Measurements from ENCODE around the gene AKAP7.
A peak's percentile ranks its signal among the peaks of the same experiment; 100 is the strongest.

AKAP7 gene

DNA sequence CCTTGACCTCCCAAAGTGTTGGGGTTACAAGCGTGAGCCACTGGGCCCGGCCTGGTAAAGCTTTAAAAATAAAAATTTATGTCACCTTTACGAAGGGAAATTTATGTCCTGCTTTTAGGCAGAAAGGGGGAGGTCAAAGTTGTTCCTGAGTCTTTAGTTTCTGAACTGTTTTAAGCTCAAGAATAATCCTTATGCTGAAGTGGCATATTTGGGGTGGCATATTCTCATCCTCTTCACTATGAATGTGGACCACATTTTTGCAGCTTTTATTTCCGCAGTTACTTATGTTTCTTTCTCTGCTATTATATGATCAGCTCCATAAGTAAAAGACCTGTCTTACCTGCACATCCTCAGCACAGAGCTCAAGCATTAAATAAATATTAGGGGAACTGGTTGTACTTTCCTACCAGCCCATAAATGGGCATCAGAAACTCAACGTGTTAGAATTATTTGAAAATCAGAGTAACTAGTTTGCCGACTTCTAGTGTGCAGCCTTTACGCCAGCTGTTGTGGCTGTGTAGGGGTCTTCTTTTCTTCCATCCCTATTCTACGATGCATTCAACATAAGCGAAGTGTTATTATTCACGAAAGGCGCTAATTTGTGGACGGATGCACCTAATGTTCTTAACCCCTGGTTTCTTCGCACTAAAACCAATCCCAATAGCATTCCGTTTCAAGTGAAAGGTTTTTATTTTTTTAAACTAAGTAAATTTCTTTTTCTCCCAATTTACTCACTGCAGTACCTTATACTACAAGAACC, 867 bp upstream of the AKAP7 start:
- Histone ChIP-seq H3K9me3 (ENCODE audit: control insufficient read depth, insufficient read depth, low read depth, low read length) (no peaks in the 10 kb centered on the region), H3K4me3 (ENCODE audit: low read depth, low read length) (peak overlapping the region; percentile 65), H3K4me1 (ENCODE audit: control insufficient read depth, insufficient read depth, low read length) (peaks cover 7% of the 10 kb centered on the region), H3K9ac (ENCODE audit: low read length) (no peak overlapping the region), H3K27ac (ENCODE audit: low read depth, low read length) (no peak overlapping the region), H3K27me3 (ENCODE audit: control insufficient read depth, insufficient read depth, low read length) (peaks cover 6% of the 10 kb centered on the region; the same call in 1 of the 2 replicates), H3K36me3 (ENCODE audit: control insufficient read depth, insufficient read depth, low read length) (no peaks in the 10 kb centered on the region)

DNA sequence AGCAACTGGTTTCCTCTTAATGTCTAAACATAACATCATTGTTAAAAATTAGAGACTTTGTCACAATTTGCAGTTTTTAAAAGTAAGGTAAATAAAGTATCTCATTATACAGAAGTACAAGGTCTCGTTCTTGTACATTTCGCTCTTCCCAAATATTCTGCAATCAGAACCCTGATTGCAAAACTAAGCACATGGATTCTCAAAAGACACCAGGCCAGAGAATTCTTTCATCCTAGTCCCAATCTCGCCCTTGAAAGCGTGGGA, 355 bp upstream of the AKAP7 start:
- peak overlapping the region; percentile 43; the same call in 1 of the 2 replicates for H3K27ac ChIP-seq (ENCODE audit: low read depth, low read length)
- H3K9me3 ChIP-seq (ENCODE audit: control insufficient read depth, insufficient read depth, low read depth, low read length): no peaks in the 10 kb centered on the region
- H3K4me3 ChIP-seq (ENCODE audit: low read depth, low read length): peak overlapping the region; percentile 65
- H3K9ac ChIP-seq (ENCODE audit: low read length): peak overlapping the region; percentile 82
- peaks cover 6% of the 10 kb centered on the region; the same call in 1 of the 2 replicates for H3K27me3 ChIP-seq (ENCODE audit: control insufficient read depth, insufficient read depth, low read length)
- H3K36me3 ChIP-seq (ENCODE audit: control insufficient read depth, insufficient read depth, low read length): no peaks in the 10 kb centered on the region
- peaks cover 7% of the 10 kb centered on the region for H3K4me1 ChIP-seq (ENCODE audit: control insufficient read depth, insufficient read depth, low read length)

DNA sequence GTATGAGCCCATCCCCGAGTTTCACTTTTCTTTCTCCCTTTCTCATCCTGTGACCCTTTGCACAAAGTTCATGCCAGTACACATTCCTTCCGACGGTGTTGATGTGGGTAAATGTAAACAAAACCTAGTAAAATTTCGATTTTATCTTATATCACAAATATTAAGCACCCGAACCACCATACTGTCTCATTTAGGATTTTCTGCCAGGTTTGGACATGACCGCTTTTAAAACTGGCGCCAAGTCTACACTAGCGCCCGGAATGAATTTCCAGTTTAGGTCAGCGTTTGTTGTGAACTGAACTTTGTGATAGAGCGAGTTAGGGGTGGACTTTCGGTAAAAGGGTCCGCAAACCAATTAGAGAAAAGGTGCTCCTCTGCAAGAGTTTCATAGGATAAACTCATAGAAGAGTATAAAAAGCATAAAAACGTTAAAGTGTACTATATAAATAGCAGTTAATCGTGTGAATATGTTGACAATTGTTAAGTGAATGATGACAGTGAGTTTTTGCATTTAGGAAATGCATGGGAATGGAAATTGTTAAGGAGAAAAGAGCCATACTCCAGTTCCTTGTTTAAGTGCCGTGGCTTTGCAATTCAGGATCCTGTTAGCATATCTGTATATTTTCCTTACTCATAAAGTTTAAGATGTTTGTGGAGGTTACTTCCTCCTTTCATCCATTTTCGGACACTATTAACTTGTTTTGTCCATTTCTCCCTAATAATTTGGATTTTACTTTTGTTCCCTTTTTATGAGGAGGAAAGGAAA, 937 bp downstream of the AKAP7 start:
- no peak overlapping the region for H3K27ac ChIP-seq (ENCODE audit: low read depth, low read length)
- H3K4me1 ChIP-seq (ENCODE audit: control insufficient read depth, insufficient read depth, low read length): peaks cover 7% of the 10 kb centered on the region
- peak overlapping the region; percentile 82 for H3K9ac ChIP-seq (ENCODE audit: low read length)

DNA sequence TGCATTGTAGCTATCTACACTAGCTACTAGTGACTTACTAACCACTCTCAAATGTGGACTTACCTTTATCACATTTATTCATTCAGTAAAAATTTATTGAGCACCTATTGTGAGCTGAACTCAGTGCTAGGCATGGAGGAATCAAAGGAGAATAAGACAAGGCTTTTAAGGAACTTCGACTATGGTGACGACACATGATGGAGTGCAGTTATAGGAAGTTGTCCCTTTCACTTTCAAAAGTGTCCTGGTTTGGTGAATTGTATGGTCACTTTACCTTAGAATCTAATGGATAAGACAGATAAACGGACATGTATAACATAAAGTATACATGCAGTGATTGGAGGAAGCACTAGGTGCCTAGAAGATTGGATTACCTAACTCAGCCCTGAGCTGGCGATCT, 4.3 kb downstream of the AKAP7 start:
- Histone ChIP-seq H3K27me3 (ENCODE audit: control insufficient read depth, insufficient read depth, low read length) (peaks cover under 1% of the 10 kb centered on the region; the same call in 1 of the 2 replicates), H3K4me3 (ENCODE audit: low read depth, low read length) (no peak overlapping the region), H3K4me1 (ENCODE audit: control insufficient read depth, insufficient read depth, low read length) (peaks cover 5% of the 10 kb centered on the region), H3K9me3 (ENCODE audit: control insufficient read depth, insufficient read depth, low read depth, low read length) (peaks cover 15% of the 10 kb centered on the region), H3K9ac (ENCODE audit: low read length) (no peak overlapping the region), H3K27ac (ENCODE audit: low read depth, low read length) (no peak overlapping the region), H3K36me3 (ENCODE audit: control insufficient read depth, insufficient read depth, low read length) (peaks cover 5% of the 10 kb centered on the region; the same call in 1 of the 2 replicates)

More for the DNA sequence above, 937 bp downstream of the AKAP7 start:
- Histone ChIP-seq H3K36me3 (ENCODE audit: control insufficient read depth, insufficient read depth, low read length) (no peaks in the 10 kb centered on the region), H3K4me3 (ENCODE audit: low read depth, low read length) (peak overlapping the region; percentile 65), H3K9me3 (ENCODE audit: control insufficient read depth, insufficient read depth, low read depth, low read length) (no peaks in the 10 kb centered on the region), H3K27me3 (ENCODE audit: control insufficient read depth, insufficient read depth, low read length) (peaks cover 6% of the 10 kb centered on the region; the same call in 1 of the 2 replicates)

DNA sequence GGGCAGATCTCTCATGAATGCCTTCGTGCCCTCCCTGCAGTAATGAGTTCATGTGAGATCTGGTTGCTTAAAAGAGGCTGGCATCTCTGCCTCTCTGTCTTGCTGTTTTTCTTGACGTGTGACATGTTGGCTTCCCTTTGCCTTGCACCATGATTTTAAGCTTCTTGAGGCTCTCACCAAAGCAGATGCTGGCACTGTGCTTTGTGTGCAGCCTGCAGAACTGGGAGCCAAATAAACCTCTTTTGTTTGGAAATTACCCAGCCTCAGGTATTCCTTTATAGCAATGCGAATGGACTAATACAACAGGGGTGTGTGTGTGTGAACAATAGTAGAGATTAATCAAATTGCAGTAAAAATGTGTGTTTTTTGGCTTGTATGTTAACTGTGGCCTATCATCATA, 8.1 kb downstream of the AKAP7 start:
- H3K4me3 ChIP-seq (ENCODE audit: low read depth, low read length): no peak overlapping the region
- H3K27ac ChIP-seq (ENCODE audit: low read depth, low read length): no peak overlapping the region
- peaks cover 15% of the 10 kb centered on the region for H3K9me3 ChIP-seq (ENCODE audit: control insufficient read depth, insufficient read depth, low read depth, low read length)
- no peaks in the 10 kb centered on the region for H3K4me1 ChIP-seq (ENCODE audit: control insufficient read depth, insufficient read depth, low read length)
- H3K27me3 ChIP-seq (ENCODE audit: control insufficient read depth, insufficient read depth, low read length): no peaks in the 10 kb centered on the region
- peaks cover 5% of the 10 kb centered on the region for H3K36me3 ChIP-seq (ENCODE audit: control insufficient read depth, insufficient read depth, low read length)
- H3K9ac ChIP-seq (ENCODE audit: low read length): no peak overlapping the region

DNA sequence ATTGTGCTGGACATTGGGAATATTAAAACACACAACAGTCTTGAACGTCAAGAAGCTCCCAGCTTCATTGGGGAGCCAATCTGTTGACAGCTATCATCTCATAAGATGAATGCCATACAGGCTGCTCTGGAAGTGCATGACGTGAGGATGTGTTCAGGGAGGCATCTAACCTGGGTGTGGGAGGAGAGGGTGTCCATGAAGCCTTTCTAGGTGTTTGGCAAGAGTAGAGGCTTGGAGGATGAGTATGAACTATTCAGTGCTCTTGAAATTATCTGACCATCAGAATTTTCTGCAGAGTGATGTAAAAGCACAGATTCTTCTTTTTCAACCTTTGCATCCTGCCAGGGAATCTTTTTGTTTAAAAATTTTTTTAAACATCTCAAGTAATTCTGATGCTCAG, 11.6 kb downstream of the AKAP7 start:
- no peaks in the 10 kb centered on the region for H3K4me1 ChIP-seq (ENCODE audit: control insufficient read depth, insufficient read depth, low read length)
- no peak overlapping the region for H3K27ac ChIP-seq (ENCODE audit: low read depth, low read length)
- H3K9me3 ChIP-seq (ENCODE audit: control insufficient read depth, insufficient read depth, low read depth, low read length): peaks cover 15% of the 10 kb centered on the region
- no peaks in the 10 kb centered on the region for H3K27me3 ChIP-seq (ENCODE audit: control insufficient read depth, insufficient read depth, low read length)
- no peak overlapping the region for H3K9ac ChIP-seq (ENCODE audit: low read length)
- H3K4me3 ChIP-seq (ENCODE audit: low read depth, low read length): no peak overlapping the region
- peaks cover 5% of the 10 kb centered on the region for H3K36me3 ChIP-seq (ENCODE audit: control insufficient read depth, insufficient read depth, low read length)

DNA sequence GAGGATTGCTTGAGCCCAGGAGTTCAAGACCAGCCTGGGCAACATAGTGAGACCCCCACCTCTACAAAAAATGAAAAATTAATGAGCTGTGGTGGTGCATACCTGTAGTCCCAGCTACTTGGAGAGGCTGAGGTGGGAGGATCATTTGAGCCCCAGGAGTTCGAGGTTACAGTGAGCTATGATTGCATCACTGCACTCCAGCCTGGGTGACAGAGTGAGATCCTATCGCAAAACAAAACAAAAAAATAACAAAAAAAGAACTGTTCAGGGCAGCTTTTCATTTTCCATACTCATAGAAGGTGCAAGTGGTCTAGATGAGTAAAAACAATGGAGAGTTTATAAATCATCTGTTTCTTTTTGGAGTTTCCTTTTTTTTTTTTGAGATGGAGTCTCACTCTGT, 21.1 kb downstream of the AKAP7 start:
- Histone ChIP-seq H3K4me1 (ENCODE audit: control insufficient read depth, insufficient read depth, low read length) (no peaks in the 10 kb centered on the region), H3K4me3 (ENCODE audit: low read depth, low read length) (no peak overlapping the region), H3K27ac (ENCODE audit: low read depth, low read length) (no peak overlapping the region), H3K9me3 (ENCODE audit: control insufficient read depth, insufficient read depth, low read depth, low read length) (no peaks in the 10 kb centered on the region), H3K27me3 (ENCODE audit: control insufficient read depth, insufficient read depth, low read length) (no peaks in the 10 kb centered on the region), H3K36me3 (ENCODE audit: control insufficient read depth, insufficient read depth, low read length) (no peaks in the 10 kb centered on the region), H3K9ac (ENCODE audit: low read length) (no peak overlapping the region)

DNA sequence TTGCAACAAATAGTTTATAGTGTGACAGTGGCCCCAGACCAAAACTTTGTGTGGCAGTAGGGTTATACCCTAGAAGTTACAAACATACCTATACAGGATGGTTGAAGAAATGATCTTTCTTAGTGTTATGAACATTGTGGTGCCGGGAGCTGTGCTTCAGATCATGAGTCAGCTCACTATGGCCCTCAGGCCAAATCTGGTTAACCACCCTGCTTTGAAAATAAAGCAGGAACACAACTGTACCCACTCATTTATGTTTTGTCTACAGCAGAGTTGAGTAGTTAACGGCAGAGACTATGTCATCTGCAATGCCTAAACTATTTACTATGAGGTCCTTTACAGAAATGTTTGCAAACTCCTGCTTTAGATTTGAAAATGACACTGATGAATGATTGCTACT, 24.3 kb downstream of the AKAP7 start:
- no peak overlapping the region for H3K4me3 ChIP-seq (ENCODE audit: low read depth, low read length)
- H3K4me1 ChIP-seq (ENCODE audit: control insufficient read depth, insufficient read depth, low read length): peaks cover 23% of the 10 kb centered on the region
- H3K27me3 ChIP-seq (ENCODE audit: control insufficient read depth, insufficient read depth, low read length): no peaks in the 10 kb centered on the region
- no peak overlapping the region for H3K27ac ChIP-seq (ENCODE audit: low read depth, low read length)
- no peaks in the 10 kb centered on the region for H3K36me3 ChIP-seq (ENCODE audit: control insufficient read depth, insufficient read depth, low read length)
- H3K9me3 ChIP-seq (ENCODE audit: control insufficient read depth, insufficient read depth, low read depth, low read length): no peaks in the 10 kb centered on the region
- H3K9ac ChIP-seq (ENCODE audit: low read length): no peak overlapping the region

DNA sequence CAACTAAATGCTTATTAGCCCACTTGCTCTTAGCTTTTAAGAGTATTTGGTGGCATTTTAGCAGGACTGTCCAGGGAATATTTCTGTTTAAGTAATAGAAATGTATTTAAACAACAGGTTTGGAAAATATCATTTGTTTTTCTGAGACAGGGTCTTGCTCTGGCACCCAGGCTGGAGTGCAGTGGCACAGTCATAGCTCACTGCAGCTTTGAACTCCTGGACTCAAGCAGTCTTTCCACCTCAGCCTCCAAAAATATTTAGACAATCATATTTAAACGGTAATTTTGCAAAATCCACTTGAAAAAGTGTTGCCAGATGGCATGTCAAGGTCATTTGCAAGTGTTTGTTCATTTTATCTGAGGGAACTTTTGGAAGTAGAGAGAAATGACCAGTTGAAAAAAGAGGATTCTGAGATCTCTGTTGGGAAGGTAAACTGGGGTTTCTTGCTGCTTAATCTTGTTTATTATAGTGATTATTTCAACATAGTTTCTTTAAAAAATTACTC, 25.0 kb downstream of the AKAP7 start:
- peaks cover 23% of the 10 kb centered on the region for H3K4me1 ChIP-seq (ENCODE audit: control insufficient read depth, insufficient read depth, low read length)
- H3K36me3 ChIP-seq (ENCODE audit: control insufficient read depth, insufficient read depth, low read length): no peaks in the 10 kb centered on the region
- H3K27ac ChIP-seq (ENCODE audit: low read depth, low read length): no peak overlapping the region
- H3K9ac ChIP-seq (ENCODE audit: low read length): no peak overlapping the region
- H3K4me3 ChIP-seq (ENCODE audit: low read depth, low read length): no peak overlapping the region
- H3K9me3 ChIP-seq (ENCODE audit: control insufficient read depth, insufficient read depth, low read depth, low read length): no peaks in the 10 kb centered on the region
- no peaks in the 10 kb centered on the region for H3K27me3 ChIP-seq (ENCODE audit: control insufficient read depth, insufficient read depth, low read length)

DNA sequence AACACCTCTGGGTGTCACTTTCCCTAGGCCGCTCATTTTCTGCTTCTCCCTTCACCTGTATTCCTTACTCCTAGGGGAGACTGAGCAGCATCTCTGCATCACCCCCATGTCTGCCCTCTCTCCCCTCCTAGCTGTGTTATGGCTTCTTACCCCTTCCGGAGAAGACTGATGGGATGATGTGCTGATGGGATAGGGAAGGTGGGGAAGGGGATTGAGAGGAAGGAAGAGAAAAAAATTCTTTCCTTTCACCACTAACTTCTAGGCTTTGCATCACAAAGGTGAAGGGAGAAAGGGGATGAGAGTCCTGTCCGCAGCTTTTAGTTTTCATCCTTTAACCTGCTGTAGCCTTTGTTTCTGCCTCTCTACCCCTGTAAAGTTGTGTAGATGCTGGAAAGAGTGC, 26.7 kb downstream of the AKAP7 start:
- Histone ChIP-seq H3K9ac (ENCODE audit: low read length) (no peak overlapping the region), H3K4me1 (ENCODE audit: control insufficient read depth, insufficient read depth, low read length) (peaks cover 23% of the 10 kb centered on the region), H3K9me3 (ENCODE audit: control insufficient read depth, insufficient read depth, low read depth, low read length) (no peaks in the 10 kb centered on the region), H3K36me3 (ENCODE audit: control insufficient read depth, insufficient read depth, low read length) (no peaks in the 10 kb centered on the region), H3K4me3 (ENCODE audit: low read depth, low read length) (peak overlapping the region; percentile 21; the same call in 1 of the 2 replicates), H3K27ac (ENCODE audit: low read depth, low read length) (0 out of 2 replicates have a peak overlapping the region, but pooled peaks have one; percentile 1), H3K27me3 (ENCODE audit: control insufficient read depth, insufficient read depth, low read length) (no peaks in the 10 kb centered on the region)

DNA sequence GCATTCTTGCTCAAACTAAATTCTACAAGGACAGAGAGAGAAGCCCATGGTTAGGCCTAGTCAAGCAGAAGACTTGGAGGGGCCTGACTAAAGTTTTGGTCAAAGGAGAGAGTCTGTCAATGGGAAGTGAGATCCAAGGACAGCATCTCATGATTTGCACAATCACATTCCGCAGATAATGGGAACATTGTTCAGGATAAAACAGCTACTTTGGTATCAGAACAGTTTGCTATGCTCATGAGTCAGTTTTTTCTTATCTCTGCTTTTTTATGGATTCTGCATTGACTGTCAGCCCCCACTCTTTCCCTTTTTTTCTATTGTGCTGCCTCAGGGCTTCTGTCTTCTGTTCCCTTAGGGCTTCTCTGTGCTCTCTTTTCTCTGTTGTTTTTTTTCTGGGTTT, 28.6 kb downstream of the AKAP7 start:
- Histone ChIP-seq H3K4me1 (ENCODE audit: control insufficient read depth, insufficient read depth, low read length) (peaks cover 23% of the 10 kb centered on the region), H3K4me3 (ENCODE audit: low read depth, low read length) (no peak overlapping the region), H3K9me3 (ENCODE audit: control insufficient read depth, insufficient read depth, low read depth, low read length) (no peaks in the 10 kb centered on the region), H3K36me3 (ENCODE audit: control insufficient read depth, insufficient read depth, low read length) (no peaks in the 10 kb centered on the region), H3K9ac (ENCODE audit: low read length) (no peak overlapping the region), H3K27ac (ENCODE audit: low read depth, low read length) (no peak overlapping the region), H3K27me3 (ENCODE audit: control insufficient read depth, insufficient read depth, low read length) (no peaks in the 10 kb centered on the region)

Measured in HUES6 (cell line).